RWPE1 (cell line): ENCODE results near the gene RAPGEFL1.
"Not testable (repeated sequence)": the region's sequence is repeated elsewhere in the genome, so short reads cannot be mapped to it uniquely, and the experiment has no call there.

ENCODE experiments used
- CTCF ChIA-PET: fragments of 350-600 bp; sonication (Branson Sonifier 250); formaldehyde crosslinking; extraction: SDS; loops from one replicate; lab custom pipeline; 2021; lab: Yijun Ruan, JAX
- POLR2A ChIA-PET: fragments of 400-600 bp; formaldehyde crosslinking; extraction: SDS; loops from one replicate; lab custom pipeline; 2020; ENCODE audit warnings: antibody characterized with exemption; ENCODE audit not compliant: low non-redundant PET; lab: Yijun Ruan, JAX
- DNase-seq: peaks from one replicate; pipeline ENCODE4 v3.0.0; 2012; ENCODE audit warnings: low spot score
- H3K27ac ChIP-seq: fragments of 450-650 bp; 2 replicates; pipeline ENCODE4 v1.5.1; 2017
- TF ChIP-seq, protein P1 (sequence below): fragments of 450-650 bp; conservative IDR thresholded peaks from 2 replicates; pipeline ENCODE4 v1.5.1; 2017; ENCODE audit warnings: low read depth, mild to moderate bottlenecking

The RAPGEFL1 gene

DNA sequence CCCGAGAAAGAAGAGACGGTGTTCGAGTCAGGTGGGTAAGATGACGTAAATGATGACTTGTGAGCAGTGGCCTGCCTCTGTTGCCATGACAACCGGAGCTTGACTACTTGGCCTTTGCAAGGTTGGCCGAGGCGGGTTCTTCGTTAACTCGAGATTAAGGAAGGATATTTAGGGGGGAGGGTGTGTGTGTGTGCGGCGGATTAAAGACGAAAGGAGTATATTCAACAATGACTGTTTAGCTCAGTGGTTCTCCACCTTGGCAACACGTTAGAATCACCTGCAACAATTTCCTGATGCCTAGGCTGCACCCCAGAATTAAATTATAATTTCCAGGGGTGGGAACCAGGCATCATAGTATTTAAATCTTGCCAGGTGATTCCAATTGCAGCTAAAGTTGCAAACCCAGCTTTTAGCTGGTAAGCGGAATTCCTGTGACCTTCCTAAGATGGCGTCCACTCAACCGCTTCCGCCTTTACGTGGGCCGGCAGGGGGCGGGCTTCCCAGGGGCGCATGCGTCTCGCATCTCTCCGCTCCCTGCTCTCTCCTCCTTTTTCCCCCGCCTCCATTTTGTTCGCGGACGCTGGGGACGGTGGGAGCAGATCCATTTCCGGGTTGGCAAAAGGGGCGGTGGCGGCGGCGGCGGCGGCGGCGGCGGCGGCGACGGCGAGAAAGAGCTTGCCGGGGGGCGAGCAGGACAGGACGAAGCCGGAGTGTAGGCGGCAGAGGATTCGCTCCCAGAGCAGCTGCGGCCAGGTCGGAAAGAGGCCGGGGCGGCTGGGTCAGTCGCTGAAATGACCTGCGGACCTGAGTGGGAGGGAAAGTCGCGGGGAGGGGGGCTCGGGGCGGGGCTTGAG, 41.7 kb downstream of the RAPGEFL1 start, which contains the start of gene WIPF2:
Gene WIPF2, plus strand, starts transcription at position 565 of the 854 bp plus-strand sequence. CDS start 37,156 bp downstream, outside the sequence.
- peak within 1 kb of the TSS; percentile 94 for H3K27ac ChIP-seq
- peak; percentile 96 for DNase-seq
- ChIA-PET POLR2A (interaction anchor here (0.6 to 0.8 kb wide), 2 partner anchors 33 to 70 kb away, joined by 4 to 6 read pairs; no protein-coding TSS in a partner anchor), CTCF (interaction anchor here (0.6 to 1.3 kb wide), 6 partner anchors 22 to 292 kb away, joined by 3 to 5 read pairs (median 4); no protein-coding TSS in a partner anchor)
- TF ChIP-seq, protein P1, sequence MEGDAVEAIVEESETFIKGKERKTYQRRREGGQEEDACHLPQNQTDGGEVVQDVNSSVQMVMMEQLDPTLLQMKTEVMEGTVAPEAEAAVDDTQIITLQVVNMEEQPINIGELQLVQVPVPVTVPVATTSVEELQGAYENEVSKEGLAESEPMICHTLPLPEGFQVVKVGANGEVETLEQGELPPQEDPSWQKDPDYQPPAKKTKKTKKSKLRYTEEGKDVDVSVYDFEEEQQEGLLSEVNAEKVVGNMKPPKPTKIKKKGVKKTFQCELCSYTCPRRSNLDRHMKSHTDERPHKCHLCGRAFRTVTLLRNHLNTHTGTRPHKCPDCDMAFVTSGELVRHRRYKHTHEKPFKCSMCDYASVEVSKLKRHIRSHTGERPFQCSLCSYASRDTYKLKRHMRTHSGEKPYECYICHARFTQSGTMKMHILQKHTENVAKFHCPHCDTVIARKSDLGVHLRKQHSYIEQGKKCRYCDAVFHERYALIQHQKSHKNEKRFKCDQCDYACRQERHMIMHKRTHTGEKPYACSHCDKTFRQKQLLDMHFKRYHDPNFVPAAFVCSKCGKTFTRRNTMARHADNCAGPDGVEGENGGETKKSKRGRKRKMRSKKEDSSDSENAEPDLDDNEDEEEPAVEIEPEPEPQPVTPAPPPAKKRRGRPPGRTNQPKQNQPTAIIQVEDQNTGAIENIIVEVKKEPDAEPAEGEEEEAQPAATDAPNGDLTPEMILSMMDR, result peak; percentile 21

DNA sequence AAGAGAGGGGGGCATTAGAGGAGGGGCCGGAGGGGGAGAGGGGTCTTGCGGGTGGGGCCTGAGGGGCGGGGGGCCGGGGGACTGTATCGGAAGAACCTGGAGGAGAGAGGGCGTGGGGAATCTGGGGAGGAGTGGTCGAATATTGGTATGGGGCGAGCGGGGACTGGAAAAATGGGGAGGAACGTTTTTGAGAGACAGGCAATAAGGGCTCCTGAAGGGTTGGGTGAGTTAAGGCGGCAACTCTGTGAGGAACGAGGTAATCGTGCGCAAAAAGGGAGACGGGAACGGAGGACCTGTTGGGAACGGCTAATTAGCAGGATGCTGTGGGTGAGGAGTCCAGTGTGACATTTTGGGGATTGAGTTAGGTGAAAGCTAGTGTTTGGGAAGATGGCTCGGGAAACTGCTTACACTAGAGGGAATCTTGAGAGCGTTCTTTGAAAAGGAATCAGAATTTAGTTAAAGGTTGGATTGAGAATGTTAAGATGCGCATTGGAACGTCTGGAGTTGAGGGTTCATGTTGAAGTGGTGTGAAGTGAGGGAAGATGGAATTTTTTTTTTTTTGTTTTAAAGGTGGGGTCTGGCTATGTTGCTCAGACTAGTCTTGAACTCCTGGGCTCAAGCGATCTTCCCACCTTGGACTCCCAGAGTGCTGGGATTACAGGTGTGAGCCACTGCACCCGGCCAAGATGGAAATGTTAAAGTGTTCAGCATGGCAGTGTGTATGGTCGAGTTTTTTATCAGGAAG, 42.5 kb downstream of the RAPGEFL1 start:
- TF ChIP-seq, protein P1, result no peak
- POLR2A ChIA-PET, result interaction anchor here (0.6 kb wide), 1 partner anchor 71 kb away, joined by 4 read pairs; no protein-coding TSS in a partner anchor
- CTCF ChIA-PET, result interaction anchor here (0.6 kb wide), 3 partner anchors 23 to 293 kb away, joined by 3 to 5 read pairs (median 4); no protein-coding TSS in a partner anchor
- H3K27ac ChIP-seq, result peak overlapping the region; percentile 94
- DNase-seq, result peak; percentile 67

DNA sequence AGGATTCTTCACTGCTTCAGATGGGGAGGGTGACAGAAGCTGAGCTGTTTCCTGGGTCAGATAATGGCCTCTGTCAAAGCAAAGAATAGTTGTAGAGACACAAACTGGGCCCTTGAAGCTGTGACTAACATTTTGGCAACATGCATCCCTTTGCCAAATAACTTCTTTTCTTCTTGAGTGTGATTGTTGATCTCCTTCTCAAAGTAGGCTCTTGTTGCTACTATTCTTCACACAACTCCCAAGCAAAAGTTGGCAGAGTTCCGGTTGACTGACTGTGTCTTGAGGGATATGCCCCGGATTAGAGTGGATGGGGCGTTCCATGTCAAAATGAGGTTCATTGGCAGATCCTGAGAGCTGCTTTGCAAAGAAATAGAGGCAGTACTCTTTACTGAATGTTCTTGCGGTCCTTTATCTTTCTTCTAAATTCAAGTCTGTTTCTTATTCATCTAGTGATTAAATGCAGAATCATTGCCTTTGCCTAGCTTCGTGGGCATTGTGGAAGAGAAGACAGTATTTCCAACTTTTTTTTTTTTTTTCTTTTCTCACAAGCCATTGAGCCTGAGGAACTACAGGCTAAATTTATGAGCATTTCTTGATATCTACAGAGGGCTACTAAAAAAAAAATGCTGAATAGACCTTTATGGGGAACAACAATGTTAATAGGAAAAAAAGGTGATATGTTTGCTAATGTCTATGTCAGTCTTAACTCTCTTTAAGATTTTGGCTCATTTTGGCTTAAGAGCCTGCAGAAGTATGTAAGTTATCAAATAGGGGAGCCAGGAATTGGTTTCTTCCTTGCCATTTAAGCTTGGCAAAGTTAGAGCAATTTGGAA, 47.7 kb downstream of the RAPGEFL1 start:
- CTCF ChIA-PET, result interaction anchor here (0.6 to 0.8 kb wide), 4 partner anchors 25 to 309 kb away, joined by 5 to 9 read pairs (median 5); no protein-coding TSS in a partner anchor
- DNase-seq, result no peak
- peak overlapping the region; percentile 50 for H3K27ac ChIP-seq
- TF ChIP-seq, protein P1, result no peak
- POLR2A ChIA-PET, result no interaction called here

DNA sequence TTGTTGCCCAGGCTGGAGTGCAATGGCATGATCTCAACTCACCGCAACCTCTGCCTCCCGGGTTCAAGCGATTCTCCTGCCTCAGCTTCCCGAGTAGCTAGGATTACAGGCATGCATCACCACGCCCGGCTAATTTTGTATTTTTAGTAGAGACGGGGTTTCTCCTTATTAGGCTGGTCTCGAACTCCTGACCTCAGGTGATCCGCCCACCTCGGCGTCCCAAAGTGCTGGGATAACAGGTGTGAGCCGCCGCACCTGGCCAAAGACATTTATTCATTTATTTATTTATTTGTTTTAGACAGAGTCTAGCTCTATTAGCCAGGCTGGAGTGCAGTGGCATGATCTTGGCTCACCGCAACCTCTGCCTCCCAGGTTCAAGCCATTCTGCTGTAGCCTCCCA, 51.9 kb downstream of the RAPGEFL1 start:
- H3K27ac ChIP-seq, DNase-seq, POLR2A ChIA-PET: not testable (repeated sequence)
- CTCF ChIA-PET, result interaction anchor here (0.6 kb wide), 1 partner anchor 11 kb away, joined by 4 read pairs; no protein-coding TSS in a partner anchor

DNA sequence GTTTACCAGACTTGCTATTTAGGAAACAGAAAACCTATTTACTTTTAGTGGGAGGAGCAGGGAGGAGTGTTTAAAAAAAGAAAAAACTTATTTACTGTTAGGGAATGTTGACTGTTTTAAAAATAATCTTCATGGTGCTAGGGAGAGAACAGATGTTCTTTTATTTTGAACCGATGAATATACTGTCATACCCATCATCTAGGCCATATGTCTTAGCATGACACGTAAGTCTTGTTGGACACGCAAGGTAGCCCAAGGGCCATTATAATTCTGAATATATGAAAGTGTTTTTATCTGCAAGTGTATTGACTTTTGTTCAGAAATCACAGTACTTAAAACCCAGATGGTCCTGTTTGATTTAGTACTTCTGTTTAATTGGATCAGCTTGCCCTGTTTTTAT, 53.4 kb downstream of the RAPGEFL1 start:
- TF ChIP-seq, protein P1, result no peak
- H3K27ac ChIP-seq, result no peak overlapping the region
- POLR2A ChIA-PET, result no interaction called here
- DNase-seq, result no peak
- CTCF ChIA-PET, result interaction anchor here (0.6 kb wide), 1 partner anchor 11 kb away, joined by 4 read pairs; no protein-coding TSS in a partner anchor

DNA sequence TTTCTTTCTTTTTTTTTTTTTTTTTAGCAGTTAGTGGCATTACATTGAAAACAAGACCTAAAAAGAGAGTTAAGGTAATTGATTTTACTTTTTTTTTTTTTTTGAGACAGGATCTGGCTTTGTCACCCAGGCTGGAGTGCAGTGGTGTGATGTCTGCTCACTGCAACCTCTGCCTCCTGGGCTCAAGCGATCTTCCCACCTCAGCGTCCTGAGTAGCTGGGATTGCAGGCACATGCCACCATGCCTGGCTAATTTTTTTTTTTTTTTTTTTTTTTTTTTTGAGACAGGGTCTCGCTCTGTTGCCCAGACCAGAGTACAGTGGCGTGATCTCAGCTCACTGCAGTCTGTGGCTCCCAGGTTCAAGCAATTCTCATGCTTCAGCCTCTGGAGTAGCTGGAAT, 54.7 kb downstream of the RAPGEFL1 start:
- CTCF ChIA-PET, H3K27ac ChIP-seq, DNase-seq: not testable (repeated sequence)
- POLR2A ChIA-PET, result interaction anchor here (0.7 kb wide), 2 partner anchors 462 to 770 kb away, joined by 6 to 9 read pairs; no protein-coding TSS in a partner anchor
